Stimulated activated CD8-positive, alpha-beta memory T cell treated with anti-CD3 and anti-CD28 coated beads, Interleukin-4, amount 100 ng/mL, for 4 hours (primary cell): ENCODE results near the gene PSME1.

ENCODE experiments used
- DNase-seq, 2 donors: peaks; one replicate each; pipeline ENCODE4 v3.0.0-alpha.2; 2020; ENCODE audit warnings: low read depth in 2 of 2, low spot score in 1 of 2

The PSME1 gene

DNA sequence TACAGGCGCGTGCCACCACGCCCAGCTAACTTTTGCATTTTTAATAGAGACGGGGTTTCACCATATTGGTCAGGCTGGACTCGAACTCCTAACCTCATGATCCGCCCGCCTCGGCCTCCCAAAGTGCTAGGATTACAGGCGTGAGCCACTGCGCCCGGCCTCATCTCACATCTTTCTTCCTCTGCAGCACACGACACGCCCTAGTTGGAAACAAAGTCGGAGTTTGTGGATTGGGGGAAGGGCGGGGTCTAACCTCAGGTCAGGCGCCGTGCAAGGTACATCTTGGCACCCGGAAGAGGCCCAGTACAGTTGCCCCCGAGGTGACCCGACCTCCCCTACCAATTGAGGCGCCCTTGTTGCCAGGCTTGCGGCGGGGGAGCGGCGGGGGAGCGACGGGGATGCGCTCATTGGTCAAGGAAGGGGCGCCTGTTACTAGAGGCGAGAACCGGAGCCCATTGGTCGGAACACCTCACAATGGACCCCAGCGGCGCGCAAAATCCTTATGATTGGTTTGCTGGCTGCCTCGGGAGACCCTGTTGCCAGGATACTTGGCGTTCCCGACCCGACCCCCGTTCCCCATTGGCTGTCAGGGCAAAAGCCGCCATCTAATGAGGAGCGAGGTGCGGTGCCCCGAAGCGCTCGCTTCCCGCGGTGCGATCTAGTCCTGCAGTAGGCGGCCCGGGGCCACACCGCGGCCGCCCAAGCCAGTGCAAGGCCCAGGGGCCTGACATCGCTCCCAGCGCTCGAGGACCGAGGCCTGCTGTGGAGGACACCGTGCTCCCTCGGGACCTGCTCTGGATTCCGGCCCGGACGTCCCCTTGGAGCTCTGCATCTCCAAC lies 35.6 kb downstream of the PSME1 start, which contains the start of gene REC8:
Gene REC8, plus strand, starts transcription at position 659 of the 839 bp plus-strand sequence. CDS start 473 bp downstream, outside the sequence.
- peak in 1 of 2 donors; percentile 40 for DNase-seq

DNA sequence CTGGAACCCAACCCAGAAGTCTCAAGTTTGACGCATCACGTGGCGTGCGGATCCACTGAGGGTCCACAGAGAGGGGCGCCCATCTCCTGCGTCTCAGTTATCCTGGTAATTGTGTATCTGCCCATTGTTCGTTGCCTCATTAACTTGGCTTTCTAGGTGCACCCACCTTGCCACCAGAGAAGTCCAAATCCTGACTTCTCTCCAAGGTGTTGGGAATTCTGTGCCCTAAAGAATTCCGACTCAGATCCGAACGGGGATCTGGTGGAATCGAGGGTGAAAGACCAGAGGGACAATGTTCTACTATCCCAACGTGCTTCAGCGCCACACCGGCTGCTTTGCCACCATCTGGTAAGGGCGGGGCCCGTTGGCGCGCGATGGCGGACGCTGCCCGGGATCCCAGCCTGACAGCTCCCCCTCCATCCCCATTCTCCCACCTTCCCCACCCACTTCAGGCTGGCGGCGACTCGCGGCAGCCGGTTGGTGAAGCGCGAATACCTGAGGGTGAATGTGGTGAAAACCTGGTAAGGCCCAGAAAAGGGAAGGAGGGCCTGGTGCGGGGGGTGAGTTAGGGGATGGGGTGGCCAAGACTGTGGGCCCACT lies 36.4 kb downstream of the PSME1 start:
- no peak for DNase-seq

DNA sequence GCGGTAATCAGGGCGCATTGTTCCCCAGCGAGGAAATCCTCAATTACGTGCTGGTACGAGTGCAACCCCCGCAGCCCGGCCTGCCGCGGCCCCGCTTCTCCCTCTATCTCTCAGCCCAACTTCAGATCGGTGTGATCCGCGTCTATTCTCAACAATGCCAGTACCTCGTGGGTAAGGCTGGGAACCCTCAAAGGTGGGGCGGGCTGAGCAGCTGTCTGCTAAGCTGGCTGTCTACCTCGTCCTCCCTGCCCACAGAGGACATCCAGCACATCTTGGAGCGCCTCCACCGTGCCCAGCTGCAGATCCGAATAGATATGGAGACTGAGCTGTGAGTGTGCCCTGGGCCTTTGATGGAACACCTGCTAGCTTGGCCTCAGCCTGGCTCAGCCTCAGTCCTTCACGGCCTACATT lies 36.9 kb downstream of the PSME1 start:
- no peak for DNase-seq

GRCh38 chr14:24176599-24176998 lies 40.6 kb downstream of the PSME1 start:
- no peak for DNase-seq

DNA sequence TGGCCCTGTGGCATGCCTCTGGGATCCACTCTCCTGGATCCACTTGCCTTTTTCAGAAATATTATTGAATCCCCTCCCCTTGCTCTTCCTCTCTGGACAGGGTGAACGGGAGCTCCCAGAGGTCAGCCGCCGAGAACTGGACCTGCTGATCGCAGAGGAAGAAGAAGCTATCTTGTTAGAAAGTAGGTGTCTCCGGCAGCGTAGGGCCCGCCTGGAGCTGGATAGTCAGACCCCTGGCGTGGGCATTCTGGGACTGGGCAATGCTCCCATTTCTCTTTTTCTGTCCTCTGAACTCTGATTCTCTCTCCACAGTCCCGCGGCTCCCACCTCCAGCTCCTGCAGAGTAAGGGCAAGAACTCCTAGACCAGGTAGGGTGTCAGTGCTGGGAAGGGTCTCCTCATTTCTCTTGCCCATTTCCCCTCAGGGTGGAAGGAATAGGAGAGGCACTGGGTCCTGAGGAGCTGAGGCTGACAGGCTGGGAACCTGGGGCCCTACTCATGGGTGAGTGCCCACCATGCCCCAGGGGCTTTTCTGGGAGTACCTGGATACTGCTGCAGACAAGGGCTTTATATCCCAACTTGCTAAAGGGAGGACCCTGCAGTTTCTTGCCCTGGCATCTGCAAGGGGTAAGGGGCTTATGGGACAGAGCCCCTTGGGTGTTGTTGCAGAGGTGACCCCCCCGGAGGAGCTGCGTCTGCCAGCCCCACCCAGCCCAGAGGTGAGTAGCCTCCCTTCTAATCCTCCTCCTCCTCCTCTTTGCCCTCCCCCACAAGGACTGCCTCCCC lies 41.2 kb downstream of the PSME1 start:
- DNase-seq: no peak

GRCh38 chr14:24177891-24178290 lies 41.9 kb downstream of the PSME1 start:
- no peak for DNase-seq

DNA sequence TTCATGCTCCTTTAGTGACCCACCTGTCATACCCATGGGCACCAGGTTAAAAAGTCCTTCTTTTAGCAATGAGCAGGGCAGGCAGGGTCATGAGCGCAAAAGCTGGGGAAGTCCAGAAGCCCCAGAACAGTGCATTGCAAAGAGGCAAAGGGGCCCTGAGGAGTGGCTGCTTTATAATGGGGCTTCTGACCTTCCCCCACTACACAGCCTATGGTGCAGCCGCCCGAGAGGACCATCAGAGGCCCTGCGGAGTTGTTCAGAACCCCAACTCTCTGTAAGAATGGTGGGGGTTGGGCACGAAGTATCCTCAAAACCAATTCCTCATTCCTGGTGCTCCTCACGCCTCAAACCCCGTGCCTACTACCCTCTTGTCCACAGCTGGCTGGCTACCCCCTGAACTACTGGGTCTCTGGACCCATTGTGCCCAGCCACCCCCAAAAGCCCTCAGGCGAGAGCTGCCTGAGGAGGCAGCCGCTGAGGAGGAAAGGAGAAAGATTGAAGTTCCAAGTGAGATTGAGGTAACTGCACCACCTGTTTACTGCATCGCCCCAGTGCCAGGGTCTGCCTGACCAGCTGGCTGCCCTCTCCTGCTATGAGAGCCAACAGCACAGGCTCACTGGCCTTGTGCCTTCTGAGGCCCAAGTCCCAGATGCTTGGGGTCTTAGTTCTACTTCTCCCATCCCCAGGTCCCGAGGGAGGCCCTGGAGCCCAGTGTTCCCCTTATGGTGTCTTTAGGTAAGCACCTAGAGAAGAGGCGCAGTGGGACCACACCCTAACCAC lies 42.6 kb downstream of the PSME1 start:
- no peak for DNase-seq

GRCh38 chr14:24179294-24179960 lies 43.4 kb downstream of the PSME1 start:
- DNase-seq: no peak

DNA sequence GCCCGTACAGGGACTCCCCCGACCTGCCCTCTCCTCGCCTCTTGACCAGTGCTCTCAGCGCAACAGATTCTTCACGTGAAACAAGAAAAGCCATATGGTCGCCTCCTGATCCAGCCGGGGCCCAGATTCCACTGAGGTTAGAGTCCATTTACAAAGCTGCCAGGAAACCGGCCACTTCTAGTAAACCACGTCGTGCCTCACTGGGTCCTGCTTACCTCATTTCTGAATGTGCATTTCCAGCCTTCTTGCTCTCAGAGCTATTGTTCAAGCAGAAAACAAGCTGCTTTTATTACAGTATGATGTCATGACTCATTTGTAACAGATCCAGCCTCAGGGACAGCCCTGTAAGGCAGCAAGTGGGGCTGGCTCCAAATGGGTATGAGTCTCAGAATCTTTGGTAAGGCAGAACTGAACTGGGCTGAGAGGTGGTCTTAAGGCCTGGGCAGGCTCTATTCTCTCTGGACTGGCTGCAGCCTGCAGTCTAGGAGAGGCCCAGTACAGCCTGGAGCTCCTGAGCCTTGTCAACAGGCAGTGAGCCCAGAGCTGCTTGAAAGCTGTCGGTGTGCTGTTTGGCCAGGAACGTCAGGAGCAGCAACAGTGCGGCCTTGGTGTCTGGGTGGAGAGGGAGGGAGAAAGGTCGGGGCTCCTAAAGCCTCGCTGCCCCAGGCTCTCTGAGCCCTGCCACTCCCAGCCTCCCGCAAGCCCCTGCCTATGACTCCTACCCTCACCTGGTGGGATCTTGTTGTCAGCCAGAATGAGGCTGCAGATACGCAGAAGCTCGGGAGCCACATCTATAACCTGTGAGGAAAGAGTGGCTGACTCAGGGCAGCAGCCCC lies 44.2 kb downstream of the PSME1 start:
- DNase-seq: no peak

DNA sequence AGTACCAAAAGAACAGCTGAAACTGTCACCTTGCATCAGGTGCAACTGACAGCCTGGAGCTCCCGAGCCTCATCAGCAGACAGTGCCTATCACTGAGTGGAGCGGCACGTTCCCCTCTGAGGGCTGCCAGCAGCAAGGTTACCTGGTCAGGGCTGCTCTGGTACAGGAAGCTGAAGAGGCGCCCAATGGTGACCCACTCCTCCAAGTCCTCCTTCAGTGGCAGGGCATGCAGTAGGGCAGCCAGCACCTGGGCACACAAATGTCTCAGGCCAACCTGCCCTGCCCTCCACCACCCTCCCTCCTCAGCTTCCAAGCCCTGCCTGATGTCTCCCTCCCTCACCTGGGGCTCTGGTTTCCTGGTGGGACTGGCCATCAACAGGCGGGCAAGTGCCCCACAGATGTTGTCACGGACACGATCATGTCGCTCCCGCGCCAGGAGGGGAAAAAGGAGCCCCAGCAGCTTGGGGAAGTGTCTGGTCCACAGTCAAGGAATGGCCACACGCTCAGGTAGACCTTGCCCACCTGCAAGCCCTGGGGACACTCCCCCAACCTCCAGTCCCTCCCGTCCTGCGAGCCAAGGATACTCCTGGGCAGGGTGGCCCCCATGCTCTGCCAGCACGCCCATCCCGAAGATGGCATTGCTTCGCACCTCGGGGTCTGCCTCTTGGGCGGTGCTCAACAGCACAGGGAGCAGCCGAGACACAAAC lies 45.5 kb downstream of the PSME1 start:
- DNase-seq: no peak

- DNase-seq: no peak
Observed at GRCh38 chr14:24182110-24182882, 46.3 kb downstream of the PSME1 start.

GRCh38 chr14:24183014-24183481 lies 47.1 kb downstream of the PSME1 start:
- no peak for DNase-seq

GRCh38 chr14:24184104-24184970 lies 48.3 kb downstream of the PSME1 start:
- no peak for DNase-seq

- DNase-seq: no peak
Observed at GRCh38 chr14:24185026-24185425, 49.0 kb downstream of the PSME1 start.

DNA sequence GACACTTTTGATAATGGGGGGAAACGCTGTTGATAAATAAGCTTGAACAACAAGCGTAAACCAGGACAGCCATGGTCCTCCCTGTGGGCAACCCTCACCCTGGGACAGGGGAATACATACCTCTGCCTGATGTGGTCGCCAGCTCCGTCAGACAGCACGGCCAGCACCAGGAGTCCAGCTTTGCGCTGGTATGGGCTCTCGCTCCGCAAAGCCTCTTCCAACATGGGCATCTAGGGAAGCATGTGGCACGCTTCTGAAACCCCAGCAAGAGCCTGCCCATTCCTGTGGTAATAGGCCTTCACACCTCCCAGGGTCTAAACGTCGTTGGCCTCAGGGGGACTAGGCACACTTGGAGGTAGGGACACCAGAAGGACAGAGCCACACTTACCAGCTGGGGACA lies 49.7 kb downstream of the PSME1 start:
- DNase-seq: no peak

DNA sequence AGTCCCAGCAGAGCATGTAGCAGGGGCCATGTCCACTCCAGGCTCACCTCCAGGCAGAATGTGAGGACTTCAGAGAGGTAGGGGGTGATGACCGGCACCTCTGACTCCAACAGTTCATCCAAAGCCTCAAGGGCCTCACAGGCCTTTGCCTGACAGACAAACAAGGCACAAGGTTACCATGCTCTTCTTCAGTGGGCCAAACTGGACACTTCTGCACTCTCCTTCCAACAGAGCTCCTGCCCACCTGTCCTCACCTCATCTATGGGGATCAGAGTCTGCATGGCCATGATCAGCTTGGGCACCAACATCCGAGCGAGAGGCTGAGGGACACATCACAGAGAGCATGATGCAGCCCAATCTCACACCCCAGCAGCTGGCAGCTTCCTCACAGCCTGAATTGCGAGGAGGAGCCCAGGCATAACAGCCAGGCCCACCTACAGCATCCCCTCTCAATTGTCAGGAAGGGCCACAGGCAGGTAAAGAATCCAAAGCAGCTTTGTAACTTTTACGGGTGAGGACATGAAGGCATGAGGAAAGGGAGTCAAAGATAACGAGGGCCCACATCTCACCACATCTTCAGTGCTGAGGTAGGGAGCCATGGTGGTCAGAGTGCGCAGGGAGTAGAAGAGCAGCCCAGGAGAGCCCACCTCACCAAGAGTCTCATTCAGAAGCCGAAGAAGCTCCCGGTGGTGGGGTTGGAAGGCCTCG lies 51.0 kb downstream of the PSME1 start:
- no peak for DNase-seq

DNA sequence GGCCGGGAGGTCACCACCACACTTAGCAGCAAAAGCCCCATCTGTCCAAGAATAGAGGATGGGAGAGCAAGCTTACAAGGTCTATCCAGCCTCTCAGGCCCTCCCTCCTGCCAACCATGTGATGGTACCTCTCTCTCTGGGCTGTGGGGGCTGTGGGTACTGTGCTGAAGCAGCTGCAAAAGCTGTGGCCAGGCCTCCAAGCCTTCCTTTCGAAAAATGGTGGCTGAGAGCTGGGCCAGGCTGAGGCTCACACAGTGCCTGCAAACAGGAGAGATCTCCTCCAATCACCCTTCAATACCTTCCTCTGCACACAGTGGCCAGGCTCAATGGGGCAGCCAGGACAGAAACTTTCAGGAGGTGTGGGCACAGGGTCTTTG lies 51.5 kb downstream of the PSME1 start:
- no peak for DNase-seq
